ENCODE results near the gene KCNH8. TPM values are rescaled to one million over a fixed set of nuclear protein-coding genes. Genes with fewer than 3 reads are reported as not detected.

Gene KCNH8
- total and polyA plus RNA-seq, 2 of the 4 experiments (the other 2 are of a cell fraction), result not detected

DNA sequence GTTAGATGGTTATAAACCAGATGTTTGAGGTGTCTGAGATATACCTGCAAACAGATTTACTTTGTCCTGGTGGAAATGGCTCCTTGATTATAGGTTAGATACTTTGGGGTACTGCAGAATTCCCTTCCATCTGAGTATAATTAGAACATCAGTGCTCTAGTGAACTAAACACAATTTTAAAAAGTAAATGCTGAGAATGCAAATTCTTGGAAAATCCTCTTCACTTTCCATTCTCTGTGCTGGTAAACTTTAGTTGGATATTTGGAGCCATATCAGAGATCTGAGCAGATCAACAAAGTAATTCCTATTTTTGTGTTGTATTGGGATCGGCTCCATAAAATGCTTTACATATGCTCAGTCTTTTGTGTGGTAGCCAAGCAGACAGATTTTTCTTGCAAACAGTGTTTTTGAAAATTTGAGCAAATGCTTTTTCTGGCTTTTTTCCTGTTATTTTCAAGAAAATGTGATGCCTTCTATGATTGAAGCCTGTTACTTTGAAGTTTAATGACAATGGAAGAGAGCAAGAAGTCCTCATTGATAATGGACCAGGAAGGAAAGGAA lies 37.9 kb upstream of the KCNH8 start:
- DNase-seq, result no peak
- H3K36me3 ChIP-seq (ENCODE audit: control insufficient read depth, insufficient read depth, low read length), result no peaks in the 10 kb centered on the region
- intact Hi-C loops (cut with micrococcal nuclease) (no loop called here), dilution Hi-C loops (cut with HindIII; ENCODE audit: low sequenced_read_pairs, unreplicated experiment) (no loop called here), in situ Hi-C loops (cut with MboI; ENCODE audit: low sequenced_read_pairs) (no loop called here)
- no peak overlapping the region for H3K14ac ChIP-seq (replicated peaks; ENCODE audit: low read depth, low read length)
- no peak overlapping the region for H3K4me3 ChIP-seq (ENCODE audit: insufficient read depth, low read depth, low read length)
- no peak for ATAC-seq (ENCODE audit: low read depth)
- ChIA-PET POLR2A (ENCODE audit: unreplicated experiment) (no interaction called here), CTCF (no interaction called here)
- 0% methylated on average over 1 of the region's 1 CpG; no CpG with 5 or more reads in 1 of the 2 experiments for whole genome bisulfite sequencing, 2 experiments (ENCODE audit: extremely low coverage in 2 of 2, insufficient read length in 1 of 2)
- no peak overlapping the region for H2BK5ac ChIP-seq (ENCODE audit: low read depth, low read length, poor library complexity, severe bottlenecking)
- no peak overlapping the region for H3K4me2 ChIP-seq (ENCODE audit: low read depth, low read length)
- no peak overlapping the region for H2AFZ ChIP-seq (replicated peaks; ENCODE audit: low read length, poor library complexity)
- TF ChIP-seq RFX5 (IDR thresholded peaks at IDR 0.05; ENCODE audit: low read depth, low read length), result no peak
- peak; percentile 36; the same call in 1 of the 2 replicates for TF ChIP-seq MAFK (IDR thresholded peaks at IDR 0.05; ENCODE audit: low read depth, low read length)
- no peaks in the 10 kb centered on the region for H3K4me1 ChIP-seq (ENCODE audit: control insufficient read depth, insufficient read depth, low read length)
- no peaks in the 10 kb centered on the region for H3K9me1 ChIP-seq (ENCODE audit: insufficient read depth, low read length)
- H3K27me3 ChIP-seq (ENCODE audit: control insufficient read depth, insufficient read depth, low read length), result no peaks in the 10 kb centered on the region
- H2AK9ac ChIP-seq (replicated peaks; ENCODE audit: low read depth, low read length, poor library complexity), result no peak overlapping the region
- H4K8ac ChIP-seq (ENCODE audit: low read depth in 2 of 2, low read length in 2 of 2), result no peak overlapping the region
- peaks cover 14% of the 10 kb centered on the region; the same call in 1 of the 2 replicates for H3K9me3 ChIP-seq (ENCODE audit: control insufficient read depth, insufficient read depth, low read length)
- no peak overlapping the region for H3K9ac ChIP-seq (ENCODE audit: low read depth, low read length)
- no peak overlapping the region for H3K4ac ChIP-seq (ENCODE audit: low read depth, low read length)
- H3K23ac ChIP-seq (ENCODE audit: low read depth, low read length), result no peak overlapping the region
- BruUV-seq (replicated peaks), result no TSS peak
- H2AK5ac ChIP-seq (ENCODE audit: low read depth, low read length), result no peak overlapping the region
- H4K5ac ChIP-seq (ENCODE audit: low read depth, low read length), result no peak overlapping the region
- H2BK15ac ChIP-seq (ENCODE audit: low read depth, low read length), result no peak overlapping the region
- no peak overlapping the region for H4K91ac ChIP-seq (ENCODE audit: insufficient read depth, low read depth, low read length)
- no peaks in the 10 kb centered on the region for H4K20me1 ChIP-seq (ENCODE audit: insufficient read depth, low read length)
- H3K79me1 ChIP-seq (ENCODE audit: low read depth in 1 of 2, low read length in 2 of 2), result no peaks in the 10 kb centered on the region
- H2BK120ac ChIP-seq (ENCODE audit: low read depth, low read length), result no peak overlapping the region
- H2BK20ac ChIP-seq (ENCODE audit: low read depth, low read length), result no peak overlapping the region
- H3K56ac ChIP-seq (ENCODE audit: extremely low read depth, insufficient read depth, low read length), result no peak overlapping the region
- H3K18ac ChIP-seq (ENCODE audit: low read depth, low read length), result no peak overlapping the region
- H3K27ac ChIP-seq (ENCODE audit: insufficient read depth, low read length), result no peak overlapping the region
